ENCODE results near the gene BMP7. TPM values are rescaled to one million over a fixed set of nuclear protein-coding genes. Genes with fewer than 3 reads are reported as not detected.
A peak's percentile ranks its signal among the peaks of the same experiment; 100 is the strongest.

Gene BMP7
- total and polyA plus RNA-seq, 7 donors = 0.03 TPM; not detected in 5

DNA sequence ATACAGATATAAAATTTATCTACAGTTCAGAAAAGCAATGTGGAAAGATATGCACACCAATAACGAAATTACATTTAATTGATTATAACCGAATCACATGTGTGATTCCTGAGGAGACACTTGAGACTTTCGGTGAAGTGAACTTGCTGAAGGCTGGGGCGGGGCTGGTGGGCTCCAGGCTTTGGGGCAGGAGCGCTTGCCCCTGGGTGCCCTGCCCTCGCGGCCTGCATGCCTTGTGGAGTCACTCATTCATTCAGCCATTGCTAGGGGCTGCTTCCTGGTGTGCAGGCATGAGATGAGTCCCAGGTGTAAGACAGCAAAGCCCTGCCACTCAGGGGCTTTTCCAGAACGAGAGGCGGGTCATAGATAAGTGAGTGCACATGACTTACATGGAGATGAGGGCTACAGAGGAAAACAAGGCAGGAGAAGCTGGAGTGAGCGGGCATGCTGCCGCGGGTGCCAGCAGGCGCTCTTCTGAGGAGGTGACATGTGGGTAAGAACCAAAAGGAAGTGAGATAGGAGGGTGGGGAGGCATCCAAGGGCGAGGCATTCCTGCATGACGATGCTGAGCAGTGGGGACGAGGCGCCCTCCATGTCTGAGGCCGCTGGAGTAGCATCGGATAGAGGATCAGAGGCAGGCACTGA is 88.7 kb downstream of the BMP7 start:
- Histone ChIP-seq H3K27ac (no peak overlapping the region), H3K27me3 (ENCODE audit: insufficient read depth in 3 of 3, low read length in 2 of 3) (peaks cover 0 to 5% (median 5%) of the 10 kb centered on the region in 3 donors), H3K9me3 (no peaks in the 10 kb centered on the region), H3K36me3 (ENCODE audit: insufficient read depth in 1 of 2, low read depth in 1 of 2) (no peaks in the 10 kb centered on the region), H3K4me3 (no peak overlapping the region), H3K4me1 (no peaks in the 10 kb centered on the region)
- WGBS, 3 donors = 89 to 92% (median 91%) methylated on average over 19 of the region's 19 CpGs
- DNase-seq = no peak
- intact Hi-C loops (cut with DNase I) = no loop called here
- TF ChIP-seq, protein P1, sequence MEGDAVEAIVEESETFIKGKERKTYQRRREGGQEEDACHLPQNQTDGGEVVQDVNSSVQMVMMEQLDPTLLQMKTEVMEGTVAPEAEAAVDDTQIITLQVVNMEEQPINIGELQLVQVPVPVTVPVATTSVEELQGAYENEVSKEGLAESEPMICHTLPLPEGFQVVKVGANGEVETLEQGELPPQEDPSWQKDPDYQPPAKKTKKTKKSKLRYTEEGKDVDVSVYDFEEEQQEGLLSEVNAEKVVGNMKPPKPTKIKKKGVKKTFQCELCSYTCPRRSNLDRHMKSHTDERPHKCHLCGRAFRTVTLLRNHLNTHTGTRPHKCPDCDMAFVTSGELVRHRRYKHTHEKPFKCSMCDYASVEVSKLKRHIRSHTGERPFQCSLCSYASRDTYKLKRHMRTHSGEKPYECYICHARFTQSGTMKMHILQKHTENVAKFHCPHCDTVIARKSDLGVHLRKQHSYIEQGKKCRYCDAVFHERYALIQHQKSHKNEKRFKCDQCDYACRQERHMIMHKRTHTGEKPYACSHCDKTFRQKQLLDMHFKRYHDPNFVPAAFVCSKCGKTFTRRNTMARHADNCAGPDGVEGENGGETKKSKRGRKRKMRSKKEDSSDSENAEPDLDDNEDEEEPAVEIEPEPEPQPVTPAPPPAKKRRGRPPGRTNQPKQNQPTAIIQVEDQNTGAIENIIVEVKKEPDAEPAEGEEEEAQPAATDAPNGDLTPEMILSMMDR (IDR thresholded peaks at IDR 0.05) = no peak
- ATAC-seq = no peak

DNA sequence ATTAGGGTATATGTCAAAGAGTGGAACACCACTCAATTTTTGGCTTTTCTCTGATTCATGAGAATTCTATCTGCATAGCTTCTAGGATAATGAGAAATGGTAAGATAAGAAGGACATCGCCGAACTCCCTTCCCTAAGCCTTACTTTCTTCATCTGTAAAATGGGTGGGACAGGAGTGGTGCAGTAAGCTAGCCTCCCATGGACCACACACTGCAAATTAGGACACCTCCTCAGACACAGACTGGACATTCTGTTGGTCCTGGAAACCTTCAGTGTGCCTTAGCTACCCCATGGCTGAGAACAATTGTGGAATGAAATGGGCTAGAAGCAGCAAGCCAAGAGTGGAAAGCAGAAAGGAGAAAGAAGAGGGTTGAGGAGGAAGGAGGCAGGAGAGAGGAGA is 89.6 kb downstream of the BMP7 start:
- Histone ChIP-seq H3K9me3 (no peaks in the 10 kb centered on the region), H3K4me1 (no peaks in the 10 kb centered on the region), H3K27ac (no peak overlapping the region), H3K27me3 (ENCODE audit: insufficient read depth in 3 of 3, low read length in 2 of 3) (peaks cover 0 to 5% (median 5%) of the 10 kb centered on the region in 3 donors), H3K4me3 (no peak overlapping the region), H3K36me3 (ENCODE audit: insufficient read depth in 1 of 2, low read depth in 1 of 2) (no peaks in the 10 kb centered on the region)
- no peak for DNase-seq
- WGBS, 3 donors = 93 to 100% (median 95%) methylated on average over 2 of the region's 2 CpGs
- ATAC-seq = no peak
- TF ChIP-seq, protein P1 (IDR thresholded peaks at IDR 0.05) = no peak
- intact Hi-C loops (cut with DNase I) = no loop called here

DNA sequence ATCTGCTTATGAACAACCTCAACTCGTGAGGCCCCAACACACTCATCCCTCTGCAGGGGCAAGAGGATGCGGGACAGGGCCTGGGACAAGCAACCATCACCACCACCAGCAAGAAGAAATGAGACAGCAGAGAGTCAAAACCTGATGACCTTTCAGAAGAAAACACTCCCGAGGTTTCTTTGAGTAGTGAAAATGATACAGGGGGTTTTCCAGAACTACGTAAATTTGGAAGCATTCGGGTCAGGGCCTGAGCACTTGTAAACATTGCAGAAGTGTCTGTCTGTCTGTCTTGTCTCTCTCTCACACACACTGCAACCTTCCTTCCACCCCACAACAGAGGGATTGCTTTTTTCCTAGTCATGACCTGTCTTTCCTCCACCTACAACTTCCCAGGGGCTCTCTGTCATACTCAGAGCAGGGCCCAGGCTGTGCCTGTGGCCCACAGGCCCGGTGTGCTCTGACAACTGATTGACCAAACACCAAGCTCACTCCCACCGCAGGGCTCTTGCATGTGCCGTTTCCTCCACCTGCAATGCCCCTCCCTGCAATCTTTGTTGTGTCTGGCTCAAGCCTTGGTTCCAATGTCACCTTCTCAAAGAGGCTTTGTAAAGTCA is 90.9 kb downstream of the BMP7 start:
- TF ChIP-seq, protein P1 (IDR thresholded peaks at IDR 0.05) = no peak
- WGBS, 3 donors = 79 to 88% (median 85%) methylated on average over 8 of the region's 8 CpGs
- Histone ChIP-seq H3K27ac (no peak overlapping the region), H3K27me3 (ENCODE audit: insufficient read depth in 3 of 3, low read length in 2 of 3) (peaks cover 0 to 5% (median 2%) of the 10 kb centered on the region in 3 donors), H3K9me3 (no peaks in the 10 kb centered on the region), H3K36me3 (ENCODE audit: insufficient read depth in 1 of 2, low read depth in 1 of 2) (no peaks in the 10 kb centered on the region), H3K4me3 (no peak overlapping the region), H3K4me1 (no peaks in the 10 kb centered on the region)
- ATAC-seq = no peak
- DNase-seq = no peak
- intact Hi-C loops (cut with DNase I) = no loop called here

DNA sequence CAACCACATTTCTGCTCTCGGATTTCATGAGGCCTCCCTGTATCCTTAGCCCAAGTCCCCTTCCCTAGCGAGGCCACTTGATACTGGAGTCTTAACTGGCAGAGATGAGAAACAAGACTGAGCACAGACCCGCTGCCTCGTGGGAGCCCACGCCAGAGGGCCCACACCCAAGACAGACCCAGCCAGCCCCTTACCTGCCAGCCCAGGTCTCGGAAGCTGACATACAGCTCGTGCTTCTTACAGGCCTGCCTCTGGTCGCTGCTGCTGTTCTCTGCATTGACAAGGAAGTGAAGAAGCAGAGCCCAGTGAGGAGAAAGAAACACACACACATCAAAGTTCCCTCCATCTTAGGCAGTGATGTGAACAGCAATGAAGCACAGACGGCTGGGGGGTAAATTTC is 91.7 kb downstream of the BMP7 start:
- TF ChIP-seq, protein P1 (IDR thresholded peaks at IDR 0.05) = no peak
- Histone ChIP-seq H3K4me1 (no peaks in the 10 kb centered on the region), H3K27ac (no peak overlapping the region), H3K36me3 (ENCODE audit: insufficient read depth in 1 of 2, low read depth in 1 of 2) (no peaks in the 10 kb centered on the region), H3K4me3 (no peak overlapping the region), H3K9me3 (no peaks in the 10 kb centered on the region), H3K27me3 (ENCODE audit: insufficient read depth in 3 of 3, low read length in 2 of 3) (peaks cover 0 to 5% (median 2%) of the 10 kb centered on the region in 3 donors)
- ATAC-seq = no peak
- peak in 1 of 2 donors; percentile 19 for DNase-seq
- WGBS, 3 donors = 85 to 94% (median 91%) methylated on average over 9 of the region's 9 CpGs
- intact Hi-C loops (cut with DNase I) = no loop called here
